Measurements from ENCODE around the gene C16orf54. TPM values are rescaled to one million over a fixed set of nuclear protein-coding genes. Genes with fewer than 3 reads are reported as not detected.
"Not testable (repeated sequence)": the region's sequence is repeated elsewhere in the genome, so short reads cannot be mapped to it uniquely, and the experiment has no call there.

C16orf54 gene
- total RNA-seq, 2 donors from 2014 or later = 1.1 to 1.2 TPM

- no peak overlapping the region for H3K27ac ChIP-seq
- no peak overlapping the region for H3K4me3 ChIP-seq
- H3K4me1 ChIP-seq (replicated peaks) = no peaks in the 10 kb centered on the region
- no peaks in the 10 kb centered on the region for H3K9me3 ChIP-seq
- TF ChIP-seq CTCF (IDR thresholded peaks at IDR 0.05) (no peak), POLR2AphosphoS5 (IDR thresholded peaks at IDR 0.05) (no peak), POLR2A (IDR thresholded peaks at IDR 0.05) (no peak)
- DNase-seq (ENCODE audit: low spot score) = no peak
- H3K27me3 ChIP-seq (replicated peaks; ENCODE audit: insufficient read depth) = no peaks in the 10 kb centered on the region
- intact Hi-C loops (cut with DNase I) = no loop called here
- 40% methylated on average over 10 of the region's 10 CpGs for WGBS
- no peaks in the 10 kb centered on the region for H3K36me3 ChIP-seq
Measured at GRCh38 chr16:29779474-29779873, 33.7 kb upstream of the C16orf54 start.

GRCh38 chr16:29777576-29778350 lies 32.0 kb upstream of the C16orf54 start, which contains the start of gene ZG16:
TSS of gene ZG16 (plus strand) at chr16:29778256. CDS start at chr16:29779267, 1,011 bp downstream.
- Histone ChIP-seq H3K27ac (no peak within 1 kb of the TSS), H3K36me3 (no peaks in the 10 kb centered on the region), H3K9me3 (no peaks in the 10 kb centered on the region), H3K4me3 (no peak within 1 kb of the TSS), H3K27me3 (replicated peaks; ENCODE audit: insufficient read depth) (no peaks in the 10 kb centered on the region), H3K4me1 (replicated peaks) (no peaks in the 10 kb centered on the region)
- TF ChIP-seq POLR2AphosphoS5 (IDR thresholded peaks at IDR 0.05) (no peak), POLR2A (IDR thresholded peaks at IDR 0.05) (no peak), CTCF (IDR thresholded peaks at IDR 0.05) (no peak)
- 80% methylated on average over 10 of the region's 10 CpGs for WGBS
- no peak for DNase-seq (ENCODE audit: low spot score)
- intact Hi-C loops (cut with DNase I) = no loop called here

- H3K36me3 ChIP-seq = no peaks in the 10 kb centered on the region
- no peak overlapping the region for H3K4me3 ChIP-seq
- intact Hi-C loops (cut with DNase I) = no loop called here
- no peak for DNase-seq (ENCODE audit: low spot score)
- H3K9me3 ChIP-seq = no peaks in the 10 kb centered on the region
- 82% methylated on average over 4 of the region's 4 CpGs for WGBS
- no peak overlapping the region for H3K27ac ChIP-seq
- no peaks in the 10 kb centered on the region for H3K4me1 ChIP-seq (replicated peaks)
- no peak for TF ChIP-seq POLR2AphosphoS5 (IDR thresholded peaks at IDR 0.05)
- no peak for TF ChIP-seq POLR2A (IDR thresholded peaks at IDR 0.05)
- no peak for TF ChIP-seq CTCF (IDR thresholded peaks at IDR 0.05)
- no peaks in the 10 kb centered on the region for H3K27me3 ChIP-seq (replicated peaks; ENCODE audit: insufficient read depth)
Measured at GRCh38 chr16:29775742-29776408, 30.1 kb upstream of the C16orf54 start.

GRCh38 chr16:29774730-29775129 lies 28.9 kb upstream of the C16orf54 start:
- Histone ChIP-seq H3K27ac (no peak overlapping the region), H3K4me1 (replicated peaks) (no peaks in the 10 kb centered on the region), H3K4me3 (no peak overlapping the region), H3K27me3 (replicated peaks; ENCODE audit: insufficient read depth) (no peaks in the 10 kb centered on the region), H3K9me3 (no peaks in the 10 kb centered on the region), H3K36me3 (no peaks in the 10 kb centered on the region)
- WGBS = 90% methylated on average over 5 of the region's 5 CpGs
- DNase-seq (ENCODE audit: low spot score) = no peak
- intact Hi-C loops (cut with DNase I) = no loop called here
- TF ChIP-seq POLR2A (IDR thresholded peaks at IDR 0.05) (no peak), CTCF (IDR thresholded peaks at IDR 0.05) (no peak), POLR2AphosphoS5 (IDR thresholded peaks at IDR 0.05) (no peak)

- intact Hi-C loops (cut with DNase I); H3K9me3 ChIP-seq; H3K27ac ChIP-seq; H3K36me3 ChIP-seq; DNase-seq (ENCODE audit: low spot score); H3K4me3 ChIP-seq; H3K4me1 ChIP-seq (replicated peaks); H3K27me3 ChIP-seq (replicated peaks; ENCODE audit: insufficient read depth): not testable (repeated sequence)
- 90% methylated on average over 7 of the region's 7 CpGs for WGBS
Measured at GRCh38 chr16:29772330-29772729, 26.5 kb upstream of the C16orf54 start.
